GM19351 (cell line): Measurements from ENCODE around the gene FGD5.

Experiments used
- ATAC-seq: cut with Tn5 transposase; IDR thresholded peaks from one replicate; pipeline ENCODE4 v1.9.1; 2021; ENCODE audit warnings: mild to moderate bottlenecking, moderate library complexity; ENCODE audit not compliant: unreplicated experiment

Gene FGD5

DNA sequence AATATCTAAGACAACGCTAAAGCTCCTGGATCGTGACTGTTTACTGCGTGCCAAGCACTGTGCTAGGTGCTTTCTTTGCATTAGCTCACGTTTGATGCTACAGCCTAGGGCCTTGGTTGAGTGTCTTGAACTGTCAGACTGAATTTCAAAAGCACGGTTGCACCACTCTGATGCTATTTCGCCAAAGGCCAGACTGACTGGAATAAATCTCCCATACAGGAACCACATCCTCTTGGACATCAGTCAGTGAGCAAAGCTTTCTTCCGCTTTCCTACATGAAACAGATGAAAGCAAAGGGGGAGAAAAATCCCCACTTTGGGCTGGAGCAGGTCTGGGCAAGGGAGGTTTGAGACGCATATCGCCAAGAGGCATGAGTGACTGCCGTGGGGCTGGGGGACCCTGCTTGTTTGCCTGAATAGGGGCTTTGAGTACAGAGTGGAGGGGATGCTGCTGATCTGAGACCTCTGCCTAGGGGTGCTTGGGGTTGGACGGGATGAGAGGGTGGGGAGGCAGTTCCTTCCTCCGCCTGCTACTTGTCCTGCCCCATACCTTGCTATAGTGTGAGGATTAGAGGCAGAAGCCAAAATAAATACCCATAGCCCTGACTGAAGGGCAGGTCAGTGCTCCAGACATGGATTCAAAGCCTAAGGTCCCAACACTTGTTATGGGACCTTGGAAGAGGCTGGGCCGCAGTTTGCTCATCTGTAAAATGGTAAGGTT lies 5.3 kb downstream of the FGD5 start:
- no peak for ATAC-seq

DNA sequence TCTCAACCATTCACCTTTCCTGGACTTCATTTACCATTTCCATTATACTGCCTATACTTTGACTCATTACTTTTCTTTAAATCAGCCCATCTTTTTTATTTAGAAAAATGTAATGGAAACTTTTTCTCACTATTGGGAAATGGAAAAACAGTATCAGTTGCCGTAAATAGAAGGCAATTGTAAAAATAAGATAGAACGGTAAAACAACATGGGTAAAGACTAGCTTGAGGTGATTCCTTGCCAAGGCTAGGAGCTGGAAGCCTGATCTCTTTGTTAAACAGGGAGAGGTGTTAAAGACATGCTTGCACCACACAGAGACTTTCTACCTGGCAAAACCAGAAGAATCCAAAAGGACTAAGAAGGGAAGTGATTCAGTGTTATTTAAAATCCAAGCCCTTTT lies 5.9 kb downstream of the FGD5 start:
- ATAC-seq: no peak

DNA sequence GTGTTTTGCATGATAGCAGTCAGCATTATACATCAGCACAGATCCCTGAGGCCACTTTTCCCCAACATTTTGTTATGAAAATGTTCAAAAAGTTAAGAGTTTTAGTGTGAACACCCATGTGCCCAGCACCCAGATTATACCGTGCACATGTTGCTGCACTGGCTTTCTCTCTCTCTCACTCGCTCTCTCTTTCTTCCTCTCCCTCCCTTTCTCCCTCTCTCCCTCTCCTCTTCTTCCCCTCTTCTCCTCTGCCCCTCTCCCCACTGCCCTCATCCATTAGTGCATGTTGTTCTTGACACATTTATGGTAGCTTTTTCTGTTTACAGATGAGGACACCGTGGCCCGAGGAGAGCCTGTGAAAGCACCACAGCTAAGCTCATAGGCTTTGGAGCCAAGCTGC lies 7.3 kb downstream of the FGD5 start:
- no peak for ATAC-seq

DNA sequence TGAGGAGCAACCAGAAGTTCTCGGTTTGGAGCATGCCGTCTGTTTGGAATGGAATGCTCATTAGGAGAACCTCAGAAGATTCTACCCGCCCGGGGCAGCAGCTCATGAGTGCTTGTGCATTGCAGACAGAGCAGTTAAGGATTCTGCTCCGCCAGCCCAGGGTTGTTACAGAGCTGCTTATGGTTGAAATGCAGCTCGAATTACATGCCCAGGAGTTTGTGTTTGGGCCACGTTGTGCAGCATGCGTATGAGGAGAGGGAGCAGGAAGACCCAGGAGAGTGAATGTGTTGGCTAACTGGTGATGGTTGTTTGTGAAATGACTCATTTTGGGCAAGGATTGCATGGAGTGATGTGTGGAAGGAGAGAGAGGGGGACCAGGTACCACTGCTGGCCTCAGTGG lies 9.0 kb downstream of the FGD5 start:
- ATAC-seq: no peak

DNA sequence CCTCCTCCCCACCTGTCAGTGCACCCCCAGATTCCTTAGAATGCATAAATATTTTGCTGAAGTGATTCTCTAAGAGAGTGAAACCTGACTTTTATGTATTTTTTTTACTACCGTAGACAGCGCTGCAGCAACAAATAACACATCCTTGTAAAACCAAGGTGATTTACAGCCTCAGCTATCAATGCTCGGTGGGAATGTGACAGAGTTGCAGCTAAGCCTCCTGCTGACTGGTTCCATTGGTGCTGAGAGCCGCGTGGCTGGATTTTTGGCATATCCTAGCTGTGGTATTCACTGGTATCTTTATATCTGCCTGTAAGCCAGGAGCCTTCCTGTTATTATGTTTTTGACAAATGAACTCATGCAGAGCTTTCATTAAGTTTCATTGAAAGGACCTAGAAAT lies 11.0 kb downstream of the FGD5 start:
- no peak for ATAC-seq

DNA sequence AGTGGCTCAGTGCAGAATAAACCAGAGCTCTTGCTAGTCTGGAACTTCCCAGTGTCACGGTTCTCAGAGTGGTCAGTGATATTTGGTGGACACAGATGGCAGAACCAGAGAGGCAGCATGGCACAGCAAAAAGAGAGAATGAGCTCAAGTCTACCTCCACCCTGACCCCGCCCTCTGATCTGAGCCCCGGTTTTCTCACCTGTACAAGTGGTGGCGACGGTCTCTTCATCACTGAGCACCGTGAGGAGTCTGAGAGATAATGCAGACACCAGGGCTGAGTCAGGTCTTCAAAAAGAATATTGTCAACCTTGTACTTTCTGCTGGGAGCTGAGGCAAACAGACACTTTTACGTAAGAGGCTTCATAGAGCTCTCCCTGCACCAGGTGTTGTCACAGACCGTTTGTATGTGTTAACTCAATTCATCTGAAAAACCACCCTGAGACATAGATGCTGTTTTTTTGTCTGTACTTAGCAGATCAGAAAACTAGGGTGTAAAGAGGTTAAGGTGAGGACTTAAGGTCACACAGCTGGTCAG lies 13.2 kb downstream of the FGD5 start:
- ATAC-seq: no peak

DNA sequence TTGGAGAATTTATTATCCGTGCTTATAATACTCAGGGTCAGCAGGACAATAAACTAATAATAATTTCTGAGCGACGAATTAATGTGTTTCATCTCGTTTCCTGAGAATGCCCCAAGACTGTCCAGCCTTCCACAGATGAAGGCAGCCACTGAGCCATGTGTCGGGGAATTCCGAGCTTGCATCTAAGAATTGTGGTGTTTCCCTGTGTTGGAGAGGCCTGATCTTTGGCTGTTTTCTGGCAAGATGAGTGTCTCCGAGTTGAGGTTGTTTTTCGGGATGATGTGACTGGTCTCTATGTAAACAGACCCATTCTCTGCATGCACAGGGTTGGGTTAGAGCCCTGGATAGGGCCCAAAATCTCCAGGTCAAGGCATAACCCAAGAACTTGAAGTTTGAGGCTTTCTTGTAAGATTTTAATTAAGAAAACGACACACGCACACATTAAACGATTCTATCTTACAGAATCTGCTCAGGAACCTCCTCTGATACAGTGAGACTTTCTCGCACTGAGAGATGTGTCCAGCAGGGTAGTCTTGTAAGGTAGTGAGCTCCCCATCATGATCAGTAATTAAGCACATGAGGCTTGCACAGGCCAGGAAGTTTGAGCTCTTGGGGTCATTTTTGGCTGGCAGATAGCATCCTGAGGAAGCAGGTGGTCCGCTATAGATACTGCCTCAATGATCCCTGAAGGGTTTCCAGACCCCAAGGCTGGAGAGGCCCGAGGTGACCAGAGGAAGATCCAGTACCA lies 14.4 kb downstream of the FGD5 start:
- no peak for ATAC-seq

DNA sequence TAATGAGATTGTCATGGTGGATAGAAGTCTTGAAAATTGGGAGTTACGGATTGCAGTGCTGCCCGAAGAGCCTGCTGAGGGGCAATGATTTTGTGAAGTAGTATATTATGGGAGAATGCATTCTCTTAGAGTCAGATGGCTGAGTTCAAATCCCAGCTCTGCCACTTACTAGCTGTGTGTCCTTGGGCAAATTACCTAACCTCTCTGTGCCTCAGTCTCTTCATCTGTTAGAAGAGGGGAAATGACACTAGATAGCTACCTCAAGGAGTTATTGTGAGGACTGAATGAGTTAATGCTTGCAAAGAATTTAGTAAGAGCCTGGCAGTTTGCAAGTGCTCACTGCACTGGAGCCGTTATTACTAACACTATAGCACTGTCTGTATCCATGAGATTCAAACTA lies 15.4 kb downstream of the FGD5 start:
- no peak for ATAC-seq

DNA sequence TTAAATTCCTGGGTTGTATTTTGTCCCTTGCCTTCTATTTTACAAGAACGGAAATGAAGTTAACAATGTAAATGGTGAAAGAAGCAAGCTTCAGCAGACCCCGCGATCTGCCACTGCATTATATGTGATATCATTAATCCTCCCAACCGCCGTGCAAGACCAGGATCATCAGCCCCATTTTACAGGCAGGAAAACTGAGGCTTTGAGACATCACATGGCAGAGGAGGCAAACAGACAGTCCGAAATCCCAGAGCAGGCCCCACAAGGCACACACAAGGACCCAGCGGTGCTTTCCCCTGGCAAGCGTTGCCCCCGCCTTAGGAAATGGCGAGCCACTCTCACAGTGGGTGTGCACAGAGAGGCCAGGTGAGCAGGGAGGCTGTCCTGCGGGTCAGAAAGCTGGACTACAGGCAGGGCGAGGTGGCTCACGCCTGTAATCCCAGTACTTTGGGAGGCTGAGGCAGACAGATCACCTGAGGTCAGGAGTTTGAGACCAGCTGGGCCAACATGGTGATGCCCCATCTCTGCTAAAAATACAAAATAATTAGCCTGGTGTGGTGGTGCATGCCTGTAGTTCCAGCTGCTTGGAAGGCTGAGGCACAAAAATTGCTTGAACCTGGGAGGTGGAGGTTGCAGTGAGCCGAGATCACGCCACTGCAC lies 16.2 kb downstream of the FGD5 start:
- ATAC-seq: no peak

DNA sequence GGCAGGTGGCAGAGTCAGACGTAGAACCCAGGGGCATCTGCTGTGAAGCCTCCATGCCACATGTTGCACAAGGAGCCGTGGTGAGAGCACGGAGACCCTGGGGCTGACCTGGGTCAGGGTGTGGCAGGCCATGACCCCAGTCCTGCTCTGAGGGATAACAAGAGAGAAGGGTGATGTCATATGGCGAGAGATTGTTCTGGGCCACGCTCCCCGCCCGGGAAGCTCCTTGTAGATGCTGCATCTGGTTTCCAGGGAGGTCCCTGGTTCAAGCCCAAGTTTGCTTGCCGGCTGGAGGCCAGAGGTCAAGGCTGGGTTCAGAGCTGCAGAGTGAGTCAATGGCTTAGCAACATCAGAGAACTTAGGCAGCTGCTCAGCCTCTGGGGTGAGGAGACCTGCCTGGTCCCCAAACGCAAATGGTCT lies 17.3 kb downstream of the FGD5 start:
- no peak for ATAC-seq

DNA sequence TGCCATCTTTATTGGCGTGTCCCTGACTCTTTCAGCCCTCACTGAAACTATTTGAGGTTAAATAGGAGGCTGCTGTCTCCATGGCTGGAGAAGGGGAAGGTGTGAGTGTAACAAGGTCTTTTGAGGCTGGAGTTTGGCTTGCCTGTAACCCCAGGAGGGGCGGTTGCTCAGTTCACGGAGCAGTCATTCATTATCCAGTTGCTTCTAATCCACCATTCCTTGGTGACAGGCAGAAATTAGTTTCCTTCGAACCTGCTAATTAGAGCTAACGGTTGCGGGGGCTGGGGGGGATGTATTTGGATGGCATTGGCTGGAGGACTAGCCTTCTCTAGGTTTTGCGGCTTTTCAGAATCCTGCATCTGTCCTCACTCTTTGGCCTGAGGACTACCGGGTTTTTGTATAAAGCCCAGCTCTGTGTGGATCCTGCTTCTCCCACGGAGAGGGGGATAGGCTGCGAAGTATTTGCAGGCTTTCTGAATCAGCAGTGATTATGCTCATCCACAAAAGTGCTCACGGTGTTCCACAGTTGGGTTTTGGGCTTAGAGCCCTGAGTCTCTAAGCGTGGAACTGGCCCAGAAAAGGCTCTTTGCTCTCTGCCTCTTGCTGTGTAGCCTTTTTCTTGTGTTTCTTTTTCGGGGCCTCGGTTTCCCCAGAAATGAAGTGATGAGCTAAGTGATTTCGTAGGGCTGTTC lies 18.6 kb downstream of the FGD5 start:
- ATAC-seq: no peak

DNA sequence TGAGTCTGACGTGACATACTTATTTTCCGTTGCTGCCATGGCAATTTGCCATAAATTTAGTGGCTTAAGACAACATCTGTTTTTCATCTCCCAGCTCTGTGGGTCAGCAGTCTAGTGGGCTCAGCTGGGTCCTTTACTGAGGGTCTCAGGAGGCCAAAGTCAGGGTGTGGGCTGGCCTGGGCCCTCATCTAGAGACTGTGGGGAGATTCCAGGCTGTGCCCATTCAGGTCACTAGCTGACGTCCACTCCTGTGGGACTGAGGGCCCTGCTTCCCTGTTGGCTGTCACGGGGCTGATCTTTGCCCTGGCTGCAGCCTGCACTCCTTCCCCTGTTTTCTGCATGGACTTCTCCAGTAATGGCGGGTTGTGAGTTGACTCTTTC lies 19.1 kb downstream of the FGD5 start:
- no peak for ATAC-seq

DNA sequence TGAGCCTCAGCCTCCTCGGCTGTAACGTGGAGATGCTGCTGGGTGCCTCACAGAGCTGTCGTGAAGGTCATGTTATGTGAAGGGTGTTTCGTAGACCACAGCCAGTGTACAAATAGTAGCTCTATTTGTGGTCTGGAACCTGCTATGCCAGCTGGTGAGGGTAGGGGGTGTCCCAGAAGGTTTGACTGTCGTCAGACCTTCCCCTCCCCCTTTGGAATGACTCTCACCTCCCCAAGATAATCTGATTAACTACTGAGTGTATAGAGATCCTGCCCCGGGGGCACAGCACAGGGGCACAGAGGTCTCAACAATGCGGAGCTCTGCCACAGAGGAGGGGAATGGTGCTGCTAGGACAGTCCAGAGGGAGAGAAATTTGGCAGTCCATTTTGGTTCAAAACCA lies 20.5 kb downstream of the FGD5 start:
- no peak for ATAC-seq

DNA sequence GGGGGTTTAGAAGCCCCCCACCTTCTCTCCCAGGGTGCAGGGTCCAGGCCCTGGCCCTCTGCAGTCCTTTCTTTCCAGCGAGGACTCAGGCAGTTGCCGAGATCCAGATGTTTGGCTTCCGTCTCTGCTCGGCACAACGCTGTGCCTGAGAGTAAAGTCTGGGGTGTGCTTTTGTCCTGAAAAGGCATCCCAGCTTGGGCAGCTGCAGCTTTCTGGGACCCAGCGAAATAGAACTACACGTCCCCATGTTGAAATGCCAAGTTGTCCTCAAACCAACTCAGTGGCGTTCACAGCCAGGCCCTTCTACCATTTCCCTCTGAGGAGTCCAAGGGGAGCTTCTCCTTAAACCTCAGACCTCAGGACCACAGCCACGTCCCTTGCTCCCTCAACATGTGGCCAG lies 23.1 kb downstream of the FGD5 start:
- no peak for ATAC-seq

DNA sequence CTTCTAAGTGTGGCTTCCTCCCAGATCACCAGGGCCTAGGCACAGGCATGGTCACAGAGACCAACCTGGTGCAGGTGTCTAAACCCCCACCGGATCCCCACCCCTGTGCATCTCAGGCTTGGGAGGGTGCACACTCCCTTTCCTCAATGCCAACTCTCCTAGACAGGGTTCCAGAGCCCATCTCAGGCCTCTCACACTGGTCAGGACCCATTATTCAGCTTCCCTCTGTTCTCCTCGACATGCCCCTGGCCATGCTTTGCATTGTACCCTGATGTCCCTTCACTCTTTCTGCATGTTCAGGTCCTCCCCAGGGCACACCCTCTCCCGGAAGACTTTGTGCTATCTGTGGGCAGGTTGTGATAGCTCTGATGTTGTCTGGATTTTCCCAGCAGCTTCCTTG lies 23.5 kb downstream of the FGD5 start:
- no peak for ATAC-seq

DNA sequence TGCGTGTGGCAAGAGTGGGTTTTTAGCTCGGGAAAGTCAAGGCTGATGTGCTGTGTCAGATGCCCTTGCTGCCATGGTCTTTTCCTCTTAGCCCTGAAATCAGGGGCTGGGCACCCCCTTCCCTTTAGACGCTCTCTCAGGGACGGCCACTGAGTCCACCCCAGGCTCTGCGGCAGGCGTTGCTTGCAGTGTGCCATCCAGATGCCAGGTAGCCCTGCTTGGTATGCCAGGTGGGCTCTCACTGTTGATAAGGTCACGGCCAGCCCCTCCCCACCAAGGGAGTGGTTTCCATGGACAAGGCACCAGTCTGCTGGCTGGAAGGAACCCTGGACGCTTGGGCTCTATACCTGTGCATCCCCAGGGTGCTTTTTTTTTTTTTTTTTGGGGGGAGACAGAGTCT lies 24.6 kb downstream of the FGD5 start:
- no peak for ATAC-seq

DNA sequence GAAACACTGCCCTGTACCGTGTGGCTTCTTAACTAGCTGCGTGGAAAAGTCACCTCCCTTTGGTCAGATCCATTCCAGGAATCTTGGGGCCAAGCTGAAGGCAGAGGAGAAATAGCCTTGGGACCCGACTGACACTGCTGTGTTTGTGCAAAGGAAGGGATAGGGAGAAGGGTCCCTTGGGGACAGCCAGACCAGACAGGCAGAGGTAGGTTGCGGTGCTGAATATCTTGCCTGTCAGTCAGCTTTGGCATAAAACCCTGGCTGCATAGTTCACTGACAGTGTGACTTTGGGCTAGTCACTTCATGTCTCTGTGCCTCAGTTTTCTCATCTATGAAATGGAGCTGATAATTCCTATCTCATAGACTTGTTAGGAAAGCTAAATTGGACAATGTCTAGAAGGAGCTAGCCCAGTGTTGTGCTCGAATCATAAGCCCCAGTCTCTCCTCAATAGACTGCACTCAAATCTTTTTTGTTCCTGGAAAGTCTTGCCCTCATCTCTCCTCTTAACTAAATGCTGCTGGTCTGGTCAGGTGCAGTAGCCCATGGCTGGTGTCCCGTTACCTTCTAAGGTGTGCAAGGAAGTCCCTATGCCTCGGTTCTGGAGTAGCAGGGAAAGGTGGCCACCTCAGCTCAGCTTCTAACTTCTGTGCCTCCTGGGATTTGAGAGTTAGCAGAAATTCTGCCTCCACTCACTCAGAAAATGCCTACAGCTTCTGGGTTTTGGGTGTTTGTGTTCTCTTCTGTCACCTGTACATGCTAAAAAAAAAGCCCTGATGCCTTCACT lies 25.8 kb downstream of the FGD5 start:
- no peak for ATAC-seq

DNA sequence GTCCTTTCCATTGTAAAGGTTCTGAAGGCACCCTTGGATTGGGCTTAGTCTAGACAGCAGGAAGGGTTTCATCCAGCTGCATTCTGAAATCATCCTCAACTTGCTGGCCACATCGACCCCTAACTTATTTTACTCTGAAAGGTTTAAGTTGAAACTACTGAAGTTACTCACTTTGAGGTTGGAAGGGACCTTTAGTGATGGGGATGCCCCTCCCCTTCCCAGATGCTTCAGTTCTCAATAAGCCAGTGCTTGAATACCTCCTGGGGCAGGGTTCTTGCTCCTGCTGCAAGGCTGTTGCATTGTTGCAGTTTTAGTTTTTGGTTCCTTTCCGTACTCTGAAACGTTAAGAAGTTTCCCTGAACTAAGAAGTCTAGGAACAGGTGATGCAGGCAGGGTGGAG lies 26.4 kb downstream of the FGD5 start:
- no peak for ATAC-seq

DNA sequence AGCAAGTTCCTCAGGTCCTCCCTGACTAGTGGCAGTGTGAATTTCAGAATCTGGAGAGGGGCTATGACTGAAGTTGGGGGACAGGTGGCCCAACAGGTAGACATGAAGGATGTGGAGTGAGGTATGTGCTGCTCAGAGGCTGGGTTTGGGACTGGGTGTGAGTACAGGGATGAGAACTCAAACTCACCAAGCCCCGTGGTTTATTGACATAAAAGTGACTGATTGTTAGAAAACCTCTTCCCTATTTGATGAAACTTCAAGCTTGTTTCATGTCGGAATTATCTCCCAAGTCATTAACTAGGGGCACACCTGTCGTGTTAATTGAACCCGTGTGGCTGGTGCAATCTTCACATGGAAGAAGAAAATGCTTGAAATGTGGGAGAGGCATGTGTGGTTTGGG lies 27.1 kb downstream of the FGD5 start:
- no peak for ATAC-seq

DNA sequence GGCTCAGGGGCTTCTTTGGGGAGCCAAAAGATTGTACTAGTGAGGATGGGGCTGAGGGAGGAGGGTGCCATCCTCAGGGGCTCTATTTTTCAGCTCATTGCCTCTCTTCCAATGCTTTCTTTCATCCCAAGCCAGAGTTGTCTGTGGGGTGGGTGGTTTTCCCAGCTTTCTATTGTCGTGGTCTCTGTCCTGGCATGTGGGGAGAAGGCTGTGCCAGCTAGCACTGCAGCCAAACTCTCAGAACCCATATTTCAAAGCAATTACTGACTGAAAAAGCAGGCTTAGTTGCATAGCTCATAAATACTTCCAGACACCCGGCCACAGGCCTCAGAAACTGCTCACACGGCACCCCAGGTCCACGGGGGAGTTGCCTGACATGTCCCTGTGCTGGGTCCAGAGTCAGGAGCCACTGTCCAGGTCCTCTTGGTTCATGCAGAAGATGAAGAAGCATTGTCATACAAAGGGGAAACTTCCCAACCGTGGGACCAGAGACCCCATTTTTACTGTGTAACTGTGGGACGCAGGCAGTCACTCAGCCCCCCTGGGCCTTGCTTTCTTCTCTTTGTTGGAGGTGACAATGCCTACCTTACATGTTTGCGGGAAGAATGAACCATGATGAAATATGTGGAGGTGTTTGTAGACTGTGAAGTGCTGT lies 27.6 kb downstream of the FGD5 start:
- ATAC-seq: no peak
